Urothelium cell line (cell line): ENCODE results near the gene UBE2K.
"Not testable (repeated sequence)": the region's sequence is repeated elsewhere in the genome, so short reads cannot be mapped to it uniquely, and the experiment has no call there.

ENCODE experiments used
- DNase-seq: peaks from one replicate; pipeline ENCODE4 v3.0.0; 2011; ENCODE audit warnings: low spot score, mixed read lengths
- FAIRE-seq: peaks from 2 replicates; lab custom pipeline; 2011; peaks lifted over from hg19 to GRCh38; lab: Jason Lieb, UNC

The UBE2K gene

DNA sequence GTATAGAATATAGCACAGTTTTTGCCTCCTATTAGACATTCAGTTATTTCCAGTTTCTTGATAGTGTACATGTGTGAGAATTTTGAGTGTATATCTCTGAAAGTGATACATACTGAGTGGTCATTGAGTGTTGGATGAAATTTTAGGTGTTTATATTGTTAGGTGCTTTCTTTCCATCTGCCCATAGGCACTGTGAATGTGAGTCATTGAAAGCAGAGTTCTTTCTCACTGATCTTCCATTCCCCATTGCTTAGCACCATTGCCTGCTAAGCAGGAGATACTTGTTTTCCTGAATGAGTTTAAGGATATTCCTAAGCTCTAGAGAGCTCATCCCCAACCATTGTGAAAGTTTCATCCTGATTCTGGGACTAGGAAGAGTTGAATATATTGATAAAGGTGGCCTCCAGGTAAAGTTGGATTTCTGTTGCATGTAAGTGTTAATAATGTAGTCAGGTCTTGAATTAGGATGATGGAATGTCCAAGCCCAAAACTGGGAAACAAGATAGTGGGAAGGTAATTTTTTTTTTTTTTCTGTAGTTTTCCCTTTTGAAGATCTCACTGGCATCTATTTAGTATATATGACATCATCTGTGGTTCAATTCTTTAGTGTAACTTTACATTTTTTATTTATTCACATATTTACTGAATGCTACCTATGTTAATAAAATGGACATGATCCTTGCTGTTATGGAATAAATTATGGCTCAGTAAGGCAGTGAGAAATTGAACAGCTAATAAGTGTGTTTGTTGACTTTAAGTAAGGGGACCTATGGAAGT lies 22.1 kb downstream of the UBE2K start:
- FAIRE-seq (no peak), DNase-seq (no peak)

DNA sequence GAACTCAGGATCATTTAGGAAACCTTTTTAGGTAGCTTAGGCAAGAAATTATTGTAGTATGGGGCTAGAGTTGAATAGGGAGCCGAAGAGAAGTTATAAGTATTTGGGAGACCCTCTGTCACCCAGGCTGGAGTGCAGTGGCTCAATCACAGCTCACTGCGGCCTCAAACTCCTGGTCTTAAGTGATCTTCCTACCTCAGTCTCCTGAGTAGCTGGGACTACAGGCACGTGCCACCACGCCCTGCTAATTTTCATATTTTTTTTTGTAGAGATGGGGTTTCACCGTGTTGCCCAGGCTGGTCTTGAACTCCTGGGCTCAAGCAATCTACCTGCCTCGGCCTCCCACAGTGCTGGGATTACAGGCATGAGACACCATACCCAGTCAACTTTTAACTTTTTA lies 23.3 kb downstream of the UBE2K start:
- FAIRE-seq, DNase-seq: not testable (repeated sequence)

DNA sequence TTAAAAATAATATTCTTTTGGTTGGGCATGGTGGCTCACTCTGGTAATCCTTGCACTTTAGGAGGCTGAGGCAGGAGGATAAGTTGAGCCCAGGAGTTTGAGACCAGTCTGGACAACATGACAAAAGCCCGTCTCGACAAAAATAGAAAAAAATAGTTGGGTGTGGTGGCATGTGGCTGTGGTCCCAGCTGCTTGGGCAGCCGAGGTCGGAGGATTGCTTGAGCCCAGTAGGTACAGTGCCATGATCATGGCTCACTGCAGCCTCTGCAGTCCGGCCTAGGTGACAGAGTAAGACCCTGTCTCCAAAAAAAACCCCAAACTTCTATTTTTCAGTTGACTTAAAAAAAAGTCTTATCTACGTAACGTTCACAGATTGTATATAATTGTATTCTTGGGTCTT lies 23.9 kb downstream of the UBE2K start:
- no peak for FAIRE-seq
- no peak for DNase-seq

DNA sequence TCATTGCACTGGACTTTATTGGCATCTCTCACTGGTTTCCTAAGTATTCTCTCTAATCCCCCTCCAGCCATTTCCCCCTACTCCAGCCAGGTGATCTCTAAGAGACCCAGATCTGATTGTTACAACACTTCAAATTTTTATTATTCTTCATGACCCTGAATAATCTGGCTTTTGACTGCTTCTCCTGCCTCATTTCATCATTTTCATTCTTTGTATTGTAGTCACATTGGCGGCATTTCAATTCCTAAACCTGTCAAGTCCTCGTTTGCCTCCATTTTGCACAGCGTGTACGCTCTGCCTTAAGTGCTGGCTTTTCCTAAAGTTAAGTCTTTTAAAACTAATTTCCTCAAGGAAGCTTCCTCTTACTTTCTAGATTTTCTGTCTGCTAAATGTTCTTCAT lies 31.6 kb downstream of the UBE2K start:
- FAIRE-seq, result no peak
- DNase-seq, result no peak

DNA sequence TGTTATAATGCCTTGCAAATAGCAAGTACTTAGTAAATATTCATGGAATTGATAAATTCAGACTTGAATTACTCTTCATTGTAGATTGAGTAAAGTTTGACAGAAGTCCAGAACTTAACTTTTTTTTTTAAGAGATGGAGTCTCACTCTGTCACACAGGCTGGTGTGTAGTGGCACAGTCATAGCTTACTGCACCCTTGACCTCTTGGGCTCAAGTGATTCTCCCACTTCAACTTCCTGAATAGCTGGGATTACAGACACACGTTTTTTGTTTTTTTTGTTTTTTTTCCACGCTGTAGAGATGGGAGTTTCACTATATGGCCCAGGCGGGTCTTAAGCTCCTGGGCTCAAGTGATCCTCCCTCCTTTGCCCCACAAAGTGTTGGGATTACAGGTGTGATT lies 32.1 kb downstream of the UBE2K start:
- FAIRE-seq (no peak), DNase-seq (no peak)

DNA sequence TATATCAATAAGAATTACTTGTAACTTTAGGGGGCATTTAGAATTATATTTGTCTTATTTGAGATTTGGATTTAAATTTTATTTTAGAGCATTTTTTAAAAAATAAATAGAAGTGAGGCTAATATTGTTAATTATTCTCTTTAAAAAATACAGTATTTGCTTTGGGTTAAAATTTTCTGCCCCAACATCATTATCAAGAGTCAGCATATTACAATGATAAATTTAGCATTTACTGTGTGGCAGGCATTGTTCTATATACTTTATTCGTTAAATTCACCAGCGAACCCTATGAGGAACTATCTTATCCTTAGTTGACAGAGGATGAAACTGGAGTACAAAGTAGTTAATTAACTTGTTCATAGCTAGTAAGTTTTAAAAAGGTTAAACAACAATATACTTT lies 34.0 kb downstream of the UBE2K start:
- FAIRE-seq (no peak), DNase-seq (no peak)

DNA sequence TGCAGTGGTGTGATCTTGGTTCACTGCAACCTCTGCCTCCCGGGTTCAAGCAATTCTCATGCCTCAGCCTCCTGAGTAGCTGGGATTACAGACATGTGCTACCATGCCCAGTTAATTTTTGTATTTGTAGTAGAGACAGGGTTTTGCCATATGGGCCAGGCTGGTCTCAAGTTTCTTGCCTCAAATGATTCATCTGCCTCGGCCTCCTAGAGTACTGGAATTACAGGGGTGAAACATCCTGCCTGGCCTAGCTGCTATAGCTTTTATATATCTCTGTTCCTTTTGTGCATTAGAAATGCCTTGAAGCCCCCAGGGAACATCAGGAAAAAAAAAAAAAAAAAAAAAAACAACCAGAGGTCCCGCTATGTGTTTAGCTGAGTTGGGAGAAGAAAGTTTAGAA lies 34.8 kb downstream of the UBE2K start:
- DNase-seq (no peak), FAIRE-seq (no peak)

DNA sequence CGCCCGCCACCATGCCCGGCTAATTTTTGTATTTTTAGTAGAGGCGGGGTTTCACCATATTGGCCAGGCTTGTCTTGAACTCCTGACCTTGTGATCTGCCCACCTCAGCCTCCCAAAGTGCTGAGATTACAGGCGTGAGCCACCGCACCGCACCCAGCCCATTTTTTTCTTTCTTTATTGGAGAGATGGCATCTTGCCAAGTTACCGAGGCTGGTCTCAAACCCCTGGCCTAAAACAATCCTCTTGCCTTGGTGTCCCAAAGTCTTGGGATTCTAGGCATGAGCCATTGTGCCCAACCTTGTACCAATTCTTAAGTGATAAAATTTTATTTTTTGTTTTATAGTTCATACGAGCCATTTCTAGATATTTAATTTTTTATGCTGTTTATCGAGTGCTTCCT lies 41.7 kb downstream of the UBE2K start:
- DNase-seq, FAIRE-seq: not testable (repeated sequence)

DNA sequence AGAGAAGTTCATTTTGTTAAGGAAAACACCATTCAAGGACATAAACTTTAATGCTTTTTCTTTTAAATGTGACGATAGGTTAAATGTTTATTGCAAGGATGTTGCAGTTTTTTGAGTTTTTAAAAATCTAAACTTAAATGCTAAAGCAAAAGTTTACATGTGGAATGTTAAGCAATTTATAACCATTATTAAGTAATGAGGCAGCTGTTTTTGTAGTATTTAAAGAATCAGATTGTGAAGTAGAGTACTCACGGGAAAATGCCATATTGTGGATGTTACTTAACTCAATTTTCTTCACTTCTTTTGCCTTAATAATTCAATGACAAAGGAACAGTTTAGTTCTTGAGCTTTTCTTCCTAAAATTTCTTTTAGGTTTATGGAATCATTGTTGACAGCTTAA lies 43.5 kb downstream of the UBE2K start:
- FAIRE-seq (no peak), DNase-seq (no peak)

DNA sequence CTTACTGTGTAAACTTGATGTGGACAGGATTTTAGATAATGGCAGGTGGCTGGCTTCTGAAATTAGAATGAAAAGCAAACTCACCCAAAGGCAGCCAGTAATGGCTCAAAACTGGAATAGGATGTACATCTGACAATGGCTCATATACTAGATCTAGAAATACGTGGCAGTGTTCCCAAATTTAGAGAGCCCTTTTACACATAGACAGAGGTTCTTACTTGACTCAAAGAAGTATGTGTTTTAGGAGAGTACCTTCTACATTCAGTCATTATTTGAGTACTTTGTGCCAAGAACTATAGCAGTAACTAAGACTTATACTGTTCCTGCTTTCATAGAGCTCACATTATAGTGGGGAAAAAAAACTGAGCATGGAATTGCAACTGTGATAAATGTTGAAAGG lies 48.0 kb downstream of the UBE2K start:
- no peak for FAIRE-seq
- DNase-seq, result no peak

DNA sequence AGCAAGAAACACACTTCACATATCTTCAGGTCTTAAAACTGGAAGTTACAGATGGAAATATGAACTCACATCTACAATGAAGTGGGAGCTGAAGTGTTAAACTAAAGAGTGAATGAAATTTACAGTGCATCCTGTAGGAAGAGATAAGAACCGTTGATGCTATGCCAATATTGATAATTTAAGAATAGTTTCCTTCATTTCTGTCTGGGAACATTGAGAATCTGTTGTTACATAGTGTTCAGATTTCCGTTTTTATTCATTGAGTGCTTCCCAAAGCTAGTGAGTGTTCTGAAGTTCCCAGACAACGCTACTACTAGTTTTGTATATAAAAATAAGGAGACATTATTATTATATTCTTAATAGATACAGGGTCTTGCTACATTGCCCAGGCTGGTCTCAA lies 52.3 kb downstream of the UBE2K start:
- FAIRE-seq (peak; percentile 37), DNase-seq (no peak)

DNA sequence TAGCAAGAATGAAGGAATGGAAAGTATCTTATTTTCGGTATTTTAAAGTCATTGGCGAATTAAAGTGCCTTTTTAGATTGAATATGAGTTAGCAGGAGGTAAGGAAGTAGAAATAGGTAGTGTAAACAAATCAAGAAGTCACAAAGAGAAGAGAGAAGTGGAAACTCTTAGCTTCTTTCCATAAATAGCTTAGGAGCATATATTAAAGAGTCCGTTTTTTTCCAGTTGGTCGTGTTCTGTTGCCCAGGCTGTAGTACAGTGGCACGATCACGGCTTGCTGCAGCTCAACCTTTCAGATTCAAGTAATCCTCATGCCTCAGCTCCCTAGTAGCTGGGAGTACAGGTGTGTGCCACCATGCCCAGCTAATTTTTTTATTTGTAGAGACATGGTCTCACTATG lies 56.4 kb downstream of the UBE2K start:
- no peak for FAIRE-seq
- DNase-seq, result no peak

DNA sequence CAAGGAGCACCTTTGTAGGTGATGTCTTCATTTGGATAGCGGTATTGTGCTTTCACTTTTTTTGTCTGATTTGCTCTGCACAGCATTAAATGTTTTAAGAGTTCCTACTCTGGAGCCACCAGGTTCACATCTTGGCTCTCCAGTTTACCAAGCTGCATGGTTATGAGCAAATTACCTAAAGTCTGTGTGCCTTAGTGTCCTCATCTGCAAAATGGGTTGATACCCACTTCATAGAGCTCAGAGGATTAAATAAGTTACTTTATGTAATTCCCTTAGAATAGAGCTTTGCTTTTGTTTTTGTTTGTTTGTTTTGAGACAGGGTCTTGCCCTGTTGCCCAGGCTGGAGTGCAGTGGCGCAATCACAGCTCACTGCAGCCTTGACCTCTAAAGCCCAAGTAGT lies 58.2 kb downstream of the UBE2K start:
- FAIRE-seq (no peak), DNase-seq (no peak)

DNA sequence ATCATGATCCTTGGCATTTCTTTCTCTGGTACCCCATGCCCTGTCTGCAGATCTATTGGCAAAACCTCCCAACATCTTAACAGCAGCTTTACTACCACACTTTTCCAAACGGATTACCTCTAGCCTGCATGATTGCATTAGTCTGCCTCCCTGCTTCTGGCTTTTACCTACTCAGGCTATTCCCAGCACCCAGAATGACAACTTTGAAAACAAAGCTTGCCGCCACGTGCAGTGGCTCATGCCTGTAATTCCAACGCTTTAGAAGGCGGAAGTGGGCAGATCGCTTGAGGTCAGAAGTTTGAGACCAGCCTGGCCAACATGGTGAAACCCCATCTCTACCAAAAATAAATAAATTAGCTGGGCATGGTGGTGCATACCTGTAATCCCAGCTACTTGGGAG lies 60.2 kb downstream of the UBE2K start:
- no peak for FAIRE-seq

DNA sequence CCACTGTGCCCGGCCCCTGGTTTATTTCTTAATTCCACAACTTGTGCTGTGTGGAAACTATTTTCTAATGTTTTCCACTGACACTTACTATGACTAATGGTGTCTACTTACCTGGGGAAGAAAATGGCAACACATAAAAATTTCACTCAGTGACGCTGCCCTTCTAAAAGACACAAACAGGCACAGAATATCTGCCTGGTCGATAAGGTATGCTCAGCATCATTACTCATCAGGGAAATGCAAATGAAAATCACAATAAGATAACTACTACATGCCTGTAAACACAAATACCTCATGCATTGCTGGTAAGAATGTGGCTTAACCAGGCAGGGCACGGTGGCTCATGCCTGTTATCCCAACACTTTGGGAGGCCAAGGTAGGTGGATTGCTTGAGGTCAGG lies 61.6 kb downstream of the UBE2K start:
- DNase-seq (no peak), FAIRE-seq (no peak)

More for the DNA sequence above, 60.2 kb downstream of the UBE2K start:
- no peak for DNase-seq

DNA sequence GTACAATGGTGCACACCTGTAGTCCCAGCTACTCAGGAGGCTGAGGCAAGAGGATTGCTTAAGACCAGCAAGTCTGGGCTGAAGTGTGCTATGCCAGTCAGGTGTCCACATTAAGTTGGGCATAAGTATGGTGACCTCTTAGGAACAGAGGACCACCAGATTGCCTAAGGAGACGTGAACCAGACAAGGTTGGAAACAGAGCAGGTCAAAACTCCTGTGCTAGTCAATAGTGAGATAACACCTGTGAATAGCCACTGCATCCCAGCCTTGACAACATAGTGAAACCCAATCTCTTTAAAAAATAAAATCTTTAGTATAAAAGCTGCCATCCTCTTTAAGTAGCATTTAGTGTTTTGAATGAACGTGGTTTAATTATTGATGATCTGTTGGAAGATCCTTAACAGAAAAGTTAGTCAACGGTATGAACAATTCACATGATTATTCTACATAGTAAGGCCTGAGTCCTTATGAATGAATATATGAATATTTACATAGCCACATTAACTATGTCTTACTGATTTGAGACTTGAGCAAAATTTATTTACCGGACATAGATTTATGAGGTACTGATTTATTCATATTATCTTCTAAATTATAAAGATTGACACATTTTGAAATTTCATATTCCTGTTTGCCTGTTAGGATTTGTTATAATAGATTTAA lies 63.2 kb downstream of the UBE2K start:
- DNase-seq, result no peak
- FAIRE-seq, result no peak

DNA sequence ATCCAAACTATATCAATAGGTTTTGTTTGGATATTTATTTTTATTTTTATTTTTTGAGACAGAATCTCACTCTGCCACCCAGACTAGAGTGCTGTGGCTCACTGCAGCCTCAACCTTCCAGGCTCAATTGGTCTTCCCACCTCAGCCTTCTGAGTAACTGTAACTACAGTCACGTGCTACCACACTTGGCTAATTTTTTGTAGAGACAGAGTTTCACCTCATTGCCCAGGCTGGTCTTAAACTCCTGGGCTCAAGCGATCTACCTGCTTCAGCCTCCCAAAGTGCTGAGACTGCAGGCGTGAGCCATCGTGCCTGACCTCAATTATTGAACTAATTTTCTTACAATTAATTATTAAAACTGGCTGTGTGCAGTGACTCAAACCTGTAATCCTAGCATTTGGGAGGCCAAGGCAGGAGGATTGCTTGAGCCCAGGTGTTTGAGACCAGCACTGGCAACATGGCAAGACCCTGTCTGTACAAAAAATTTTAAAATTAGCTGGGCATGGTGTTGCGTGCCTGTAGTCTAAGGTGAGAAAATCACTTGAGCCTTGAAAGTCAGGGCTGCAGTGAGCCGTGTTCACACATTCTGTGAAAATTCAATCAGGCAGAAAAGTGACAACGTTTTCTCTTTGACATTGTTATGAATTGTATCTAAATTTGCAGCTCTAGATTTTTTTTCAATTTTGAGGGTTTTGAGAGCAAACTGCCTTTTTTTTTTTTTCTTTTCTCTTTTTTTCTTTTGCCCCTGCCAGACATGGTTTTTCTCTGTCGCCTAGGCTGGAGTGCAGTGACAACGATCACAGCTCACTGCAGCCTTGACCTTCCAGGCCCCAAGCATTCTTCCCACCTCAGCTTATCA lies 66.0 kb downstream of the UBE2K start:
- FAIRE-seq, result no peak
- no peak for DNase-seq

DNA sequence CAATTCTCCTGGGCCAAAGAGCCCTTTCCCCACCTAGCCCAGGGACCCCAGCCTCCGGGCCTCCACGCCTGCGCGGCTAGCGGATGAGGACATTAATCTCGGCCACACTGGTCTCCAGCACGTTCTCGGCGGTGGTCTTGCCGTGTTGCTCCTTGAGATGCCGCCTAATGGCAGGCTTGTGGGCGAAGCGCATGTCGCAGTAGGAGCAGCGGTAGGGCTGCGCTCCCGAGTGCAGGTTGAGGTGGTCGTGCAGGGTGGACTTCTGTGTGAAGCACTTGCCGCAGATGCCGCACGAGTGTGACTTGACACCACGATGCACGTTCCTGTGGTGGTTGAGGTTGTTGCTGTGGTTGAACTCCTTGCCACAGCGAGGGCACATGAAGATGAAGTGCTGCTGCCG lies 72.1 kb downstream of the UBE2K start:
- DNase-seq, result no peak
- peak; percentile 55 for FAIRE-seq

DNA sequence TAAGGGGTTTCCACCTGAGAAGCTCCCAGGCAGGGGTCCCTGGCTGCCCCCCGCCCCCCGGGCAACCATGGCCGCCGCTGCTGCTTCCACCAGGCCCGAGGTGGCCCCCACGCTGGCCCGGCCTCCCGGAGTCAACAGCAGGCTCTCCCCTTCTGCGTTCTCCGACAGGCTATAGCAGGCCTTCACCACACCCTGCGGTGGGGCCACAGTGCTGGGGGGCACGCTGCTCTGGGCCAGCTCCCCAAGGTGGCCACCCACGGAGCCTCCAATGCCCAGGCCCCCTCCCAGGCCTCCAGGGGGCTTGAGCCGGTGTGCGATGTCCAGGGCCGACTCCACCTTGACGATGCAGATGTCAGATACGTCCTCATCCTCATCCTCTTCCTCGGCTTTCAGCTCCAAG lies 72.5 kb downstream of the UBE2K start:
- DNase-seq (no peak), FAIRE-seq (no peak)

DNA sequence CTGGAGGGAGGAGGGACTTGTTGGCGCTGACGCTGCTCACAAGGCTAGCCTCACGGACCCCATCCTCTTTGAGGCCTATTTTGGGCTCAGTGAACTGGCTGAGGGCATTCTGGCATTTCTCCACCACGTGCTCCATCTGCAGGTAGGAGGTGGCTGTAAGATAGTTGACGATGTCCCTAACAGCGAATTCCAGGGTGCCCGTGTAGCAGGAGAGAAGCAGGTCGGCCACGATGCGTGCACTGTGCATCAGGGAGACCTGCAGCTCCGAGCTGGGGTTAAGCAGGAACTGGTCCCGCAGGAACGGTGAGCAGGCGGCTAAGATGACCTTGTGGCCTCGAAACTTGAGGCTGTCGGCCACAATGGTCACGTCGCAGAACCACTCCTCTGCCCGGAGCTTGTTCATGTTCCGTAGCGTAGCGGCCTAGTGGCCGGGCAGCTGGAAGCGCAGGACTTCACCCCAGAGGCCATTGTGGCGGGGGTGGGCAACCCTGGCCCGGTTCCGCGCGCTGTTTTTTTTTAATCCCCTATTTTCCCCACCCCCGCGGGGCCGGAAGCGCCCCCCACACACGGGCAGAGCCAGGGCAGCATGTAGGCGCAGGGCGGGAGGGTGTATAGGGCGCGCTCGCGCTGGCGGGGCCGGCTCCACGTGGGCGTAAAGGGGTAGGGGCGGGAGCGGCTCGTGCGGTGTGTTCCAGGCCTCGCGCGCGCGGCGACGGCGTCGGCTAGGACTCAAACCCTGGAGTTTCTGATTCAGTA lies 73.2 kb downstream of the UBE2K start:
- no peak for FAIRE-seq
- DNase-seq, result no peak

DNA sequence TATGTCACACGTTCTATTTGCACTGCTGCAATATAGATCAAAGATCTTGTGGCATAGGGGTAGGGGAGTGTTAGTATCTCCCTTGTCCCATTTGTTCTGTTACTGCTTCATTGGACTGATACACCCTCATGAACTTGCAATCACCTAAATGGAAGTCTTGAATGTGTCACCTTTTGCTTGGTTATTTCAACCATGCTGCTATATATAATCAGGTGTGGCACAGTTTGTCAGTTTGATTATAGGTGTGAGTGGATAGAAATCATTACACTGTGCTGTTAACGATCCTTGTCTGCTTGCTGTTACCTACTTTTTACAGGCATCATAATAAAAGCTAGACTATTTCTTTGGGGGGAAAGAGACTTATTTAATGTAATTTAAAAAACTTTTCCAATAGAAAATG lies 84.1 kb downstream of the UBE2K start:
- not testable (repeated sequence) for FAIRE-seq, DNase-seq
